HG03097 (cell line): ENCODE measurements around the gene PPP2R5A.
"Not testable (repeated sequence)": the region's sequence is repeated elsewhere in the genome, so short reads cannot be mapped to it uniquely, and the experiment has no call there.

ENCODE experiments used
- ATAC-seq: cut with Tn5 transposase; IDR thresholded peaks from one replicate; pipeline ENCODE4 v1.9.1; 2021; ENCODE audit not compliant: unreplicated experiment, low FRiP score

PPP2R5A gene

GRCh38 chr1:212267017-212267416, 18.2 kb upstream of the PPP2R5A start:
- no peak for ATAC-seq

DNA sequence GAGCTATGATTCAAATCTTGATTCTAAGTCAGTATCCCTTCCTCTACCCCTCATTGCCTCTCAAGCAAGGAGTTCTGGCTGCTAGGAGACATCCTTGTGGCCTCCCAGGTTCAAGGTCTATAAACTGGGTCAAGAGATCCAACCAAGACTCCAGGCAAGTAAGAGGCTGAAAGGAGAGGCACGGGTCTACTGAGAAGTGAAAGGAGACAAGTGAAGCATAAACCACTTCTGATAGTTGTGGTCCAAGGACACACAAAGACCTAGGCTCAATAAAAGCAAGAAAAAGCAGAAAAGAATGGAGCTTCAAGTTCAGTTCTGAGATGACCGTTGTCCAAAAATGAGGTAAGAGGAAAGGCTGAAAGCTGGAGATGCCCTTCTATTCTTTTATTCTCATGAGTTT, 17.8 kb upstream of the PPP2R5A start:
- ATAC-seq, result no peak

- ATAC-seq, result no peak
Observed at GRCh38 chr1:212269306-212269705, 15.9 kb upstream of the PPP2R5A start.

- no peak for ATAC-seq
Observed at GRCh38 chr1:212270564-212270963, 14.6 kb upstream of the PPP2R5A start.

- ATAC-seq, result no peak
Observed at GRCh38 chr1:212271234-212271633, 14.0 kb upstream of the PPP2R5A start.

- ATAC-seq, result no peak
Observed at GRCh38 chr1:212271823-212272485, 13.3 kb upstream of the PPP2R5A start.

GRCh38 chr1:212281590-212281989, 3.6 kb upstream of the PPP2R5A start:
- no peak for ATAC-seq

DNA sequence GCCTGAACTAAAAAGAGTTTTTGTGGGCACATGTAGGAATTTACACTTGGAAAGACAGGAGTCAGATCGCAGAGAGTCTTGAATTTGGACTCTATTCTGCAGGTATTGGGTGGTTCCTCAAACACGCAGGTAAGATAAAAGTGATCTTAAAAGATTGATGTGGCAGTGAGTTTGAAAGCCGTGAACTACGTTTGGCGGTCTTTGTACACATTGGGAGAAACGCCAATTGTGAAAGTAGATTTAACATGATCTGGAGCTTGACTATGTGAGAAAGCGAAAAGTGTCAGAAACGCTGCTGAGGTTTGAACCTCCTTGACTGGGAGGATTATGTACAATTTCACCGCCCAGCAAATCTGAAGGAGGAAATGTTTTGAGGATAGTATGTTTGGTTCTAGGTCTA, 1.5 kb upstream of the PPP2R5A start:
- ATAC-seq, result no peak

DNA sequence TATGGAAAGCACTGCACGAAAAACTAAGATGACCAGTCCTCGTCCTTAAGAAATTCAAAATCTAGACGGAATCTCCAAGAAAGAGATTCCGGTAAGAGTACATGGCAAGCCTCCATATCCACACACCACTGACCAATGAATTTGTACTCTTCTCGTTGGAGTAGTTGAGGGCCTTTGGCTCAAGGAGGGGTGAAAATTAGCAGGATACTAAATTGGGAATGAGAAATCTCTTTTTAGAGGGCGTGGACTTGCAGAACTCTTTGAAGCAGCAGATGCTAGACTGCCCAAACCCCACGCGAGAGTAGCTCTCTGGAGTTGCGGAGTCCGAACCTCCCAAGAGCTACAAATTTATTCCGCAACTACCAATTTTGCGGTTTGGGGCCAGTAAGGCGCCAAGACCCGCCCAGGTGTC, 872 bp upstream of the PPP2R5A start:
- ATAC-seq, result no peak

- peak; percentile 12 for ATAC-seq
Observed at GRCh38 chr1:212285685-212286555, 710 bp downstream of the PPP2R5A start.

- no peak for ATAC-seq
Observed at GRCh38 chr1:212286556-212287131, 1.4 kb downstream of the PPP2R5A start.

DNA sequence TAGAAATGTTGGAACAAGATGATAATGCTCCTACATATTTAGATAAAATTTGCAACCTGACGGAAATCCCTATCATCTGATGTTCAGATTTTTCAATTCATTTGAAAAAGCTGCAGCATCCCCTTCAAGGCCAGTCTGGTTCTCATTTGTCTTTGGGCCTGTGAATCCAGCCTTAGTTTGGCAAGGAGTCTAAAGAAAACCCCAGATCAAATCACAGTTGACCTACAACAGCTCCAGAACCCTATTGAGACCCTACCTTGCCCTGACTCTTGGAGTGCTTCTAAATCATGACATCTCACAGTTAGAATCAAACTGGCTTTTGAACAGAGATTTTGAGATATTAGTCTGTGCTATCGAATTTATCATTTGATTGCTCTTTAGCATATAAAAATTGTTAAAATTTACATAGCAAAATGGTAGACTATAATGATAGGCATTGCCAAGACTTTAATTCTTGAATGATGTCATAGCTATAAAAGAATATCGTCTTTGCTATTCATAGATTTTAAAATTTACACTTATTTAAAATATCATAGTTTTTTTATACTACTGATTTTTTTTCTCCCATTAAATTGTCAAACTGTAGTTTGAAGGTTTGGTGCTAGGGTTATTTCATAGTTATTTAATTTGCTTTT, 2.2 kb downstream of the PPP2R5A start:
- ATAC-seq, result no peak

GRCh38 chr1:212287995-212288394, 2.8 kb downstream of the PPP2R5A start:
- ATAC-seq, result not testable (repeated sequence)

- no peak for ATAC-seq
Observed at GRCh38 chr1:212288615-212289014, 3.4 kb downstream of the PPP2R5A start.

DNA sequence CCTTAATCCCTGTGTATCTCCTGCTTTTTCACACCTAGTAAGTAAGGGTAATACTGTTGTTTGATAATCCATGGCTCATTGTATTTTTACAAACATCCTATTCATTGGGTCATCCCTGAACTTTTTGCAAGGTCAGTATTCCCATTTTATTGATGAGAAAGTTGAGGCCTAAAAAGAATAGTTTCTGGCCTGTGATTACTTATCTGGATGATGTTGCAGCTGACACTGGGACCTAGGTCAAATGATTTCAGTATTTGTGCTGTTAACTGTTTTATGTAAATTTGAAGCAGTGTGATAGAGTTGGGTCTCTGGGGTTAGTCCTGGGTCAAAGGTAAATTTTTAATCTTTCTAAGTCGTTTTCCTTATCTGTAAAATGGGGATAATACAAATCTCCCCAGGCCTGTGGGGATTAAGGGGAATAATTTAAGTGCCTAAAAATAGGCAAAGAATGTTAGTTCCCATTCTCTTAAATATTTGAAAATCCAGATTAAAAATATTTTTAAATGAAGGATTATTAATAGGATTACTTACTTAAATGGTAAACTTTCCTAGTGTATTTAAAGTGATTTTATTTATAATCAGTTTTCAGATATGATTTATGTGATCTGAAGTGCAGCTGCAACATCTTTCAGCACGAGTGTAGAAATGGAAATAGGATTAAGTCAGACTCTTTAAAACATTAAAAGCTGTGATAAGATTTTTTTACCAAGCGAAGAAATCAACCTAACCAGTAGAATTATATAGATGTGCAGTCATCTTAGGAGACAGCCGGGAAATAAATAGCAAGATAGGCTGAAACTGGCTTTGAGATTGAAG, 4.3 kb downstream of the PPP2R5A start:
- ATAC-seq, result no peak

DNA sequence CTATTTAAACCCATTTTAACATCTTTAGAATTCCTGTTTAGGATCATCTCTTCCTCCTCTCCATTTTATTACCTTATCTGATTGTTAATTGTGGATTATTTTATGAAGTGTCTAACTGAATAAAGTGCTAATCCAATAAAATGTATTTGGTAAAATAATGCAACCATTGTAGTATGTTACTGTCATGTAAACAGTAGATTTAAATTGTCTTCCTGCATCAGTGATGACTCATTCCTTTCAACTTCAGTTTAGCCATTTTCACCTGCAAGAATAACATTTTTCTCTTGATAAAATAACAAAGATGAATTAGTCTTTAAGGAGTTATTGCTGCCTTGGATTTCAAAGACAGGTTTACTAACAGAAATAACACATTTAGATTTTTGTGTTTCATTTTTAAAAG, 5.4 kb downstream of the PPP2R5A start:
- no peak for ATAC-seq

GRCh38 chr1:212291505-212292134, 6.4 kb downstream of the PPP2R5A start:
- ATAC-seq, result no peak

DNA sequence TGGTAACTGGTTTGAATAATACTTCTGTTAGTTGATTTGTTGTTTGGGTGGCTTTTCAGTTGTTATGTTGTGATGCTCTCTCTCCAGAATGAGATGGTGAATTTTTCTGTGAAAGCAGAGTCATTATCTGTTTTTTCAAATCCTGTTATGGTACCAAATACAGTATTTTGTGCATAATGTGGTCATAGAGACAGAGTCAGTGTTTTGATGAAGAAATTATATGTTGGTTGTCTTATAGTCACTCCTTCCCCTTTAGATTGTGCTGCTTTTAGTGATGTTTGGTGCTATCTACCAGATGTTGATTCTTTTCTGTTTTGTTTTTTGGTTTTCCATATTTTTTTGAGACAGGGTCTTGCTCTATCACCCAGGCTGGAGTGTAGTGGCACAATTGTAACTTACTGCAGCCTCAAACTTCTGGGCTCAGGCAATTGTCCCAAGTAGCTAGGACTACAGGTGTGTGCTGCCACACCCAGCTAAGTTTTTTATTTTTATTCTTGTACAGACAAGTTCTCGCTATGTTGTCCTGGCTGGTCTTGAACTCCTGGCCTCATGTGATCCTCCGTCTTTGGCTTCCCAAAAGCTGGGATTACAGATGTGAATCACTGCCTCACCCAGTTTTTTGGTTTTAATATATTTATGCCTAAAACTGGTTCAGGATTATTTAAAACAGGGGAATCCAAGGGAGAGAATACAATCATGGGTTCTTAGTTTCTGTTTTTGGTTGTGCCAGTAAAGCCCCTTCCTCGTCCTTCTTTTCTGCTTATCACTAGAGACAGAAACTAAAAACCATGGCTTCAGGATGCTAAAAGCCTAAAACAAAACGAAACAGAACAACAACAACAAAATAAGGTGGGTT, 7.3 kb downstream of the PPP2R5A start:
- ATAC-seq, result no peak

- no peak for ATAC-seq
Observed at GRCh38 chr1:212293579-212293978, 8.4 kb downstream of the PPP2R5A start.
